GM12878 (cell line): ENCODE results near the gene TMEM131L. TPM values are rescaled to one million over a fixed set of nuclear protein-coding genes. Genes with fewer than 3 reads are reported as not detected.

Experiments
- BCLAF1 ChIP-seq: fragments of 450-650 bp; IDR thresholded peaks from 2 replicates; pipeline ENCODE4 v1.6.1; 2017; ENCODE audit warnings: antibody characterized with exemption, mild to moderate bottlenecking, moderate library complexity
- BRCA1 ChIP-seq: IDR thresholded peaks from 2 replicates; pipeline ENCODE4 v1.6.1; 2011; ENCODE audit warnings: low read depth, low read length, improper control_type of control experiment
- CBX3 ChIP-seq: fragments of 200-600 bp; sonication (generic); IDR thresholded peaks from 2 replicates; pipeline ENCODE4 v1.6.1; 2016; ENCODE audit warnings: low read depth, borderline replicate concordance
- CHD2 ChIP-seq: IDR thresholded peaks from 2 replicates; pipeline ENCODE4 v1.6.1; 2011; ENCODE audit warnings: low read depth, low read length, improper control_type of control experiment, borderline replicate concordance
- CTCF ChIP-seq, 3 experiments: IDR thresholded peaks in 2 of 3; conservative IDR thresholded peaks in 1 of 3; 2 replicates each; pipeline ENCODE4 v1.5.1; 2011; ENCODE audit warnings: low read depth in 3 of 3, low read length in 3 of 3, mild to moderate bottlenecking in 3 of 3, control low read depth in 2 of 3, moderate library complexity in 2 of 3, inconsistent platforms in 1 of 3, mixed read lengths in 1 of 3; ENCODE audit not compliant: control insufficient read depth in 2 of 3, insufficient read depth in 1 of 3; ENCODE audit errors: extremely low read depth in 1 of 3
- CUX1 ChIP-seq: IDR thresholded peaks from 2 replicates; pipeline ENCODE4 v1.6.1; 2012; ENCODE audit warnings: improper control_type of control experiment, low read depth, low read length; ENCODE audit not compliant: insufficient replicate concordance
- EED ChIP-seq: sonication (generic); IDR thresholded peaks from 2 replicates; pipeline ENCODE4 v1.6.1; 2016; ENCODE audit warnings: antibody characterized with exemption, low read depth
- ETV6 ChIP-seq, 2 experiments: fragments of 450-650 bp in 1 of 2; IDR thresholded peaks in 1 of 2; conservative IDR thresholded peaks in 1 of 2; 2 replicates each; pipeline ENCODE4 v1.6.1; 2014; ENCODE audit warnings: antibody characterized with exemption in 1 of 2, borderline replicate concordance in 1 of 2, low read depth in 1 of 2, mild to moderate bottlenecking in 1 of 2, moderate library complexity in 1 of 2
- EZH2 ChIP-seq: IDR thresholded peaks from 2 replicates; pipeline ENCODE4 v1.6.1; 2012; ENCODE audit warnings: low read depth, mild to moderate bottlenecking, control low read depth, inconsistent platforms, low read length, borderline replicate concordance; ENCODE audit not compliant: control insufficient read depth
- JUNB ChIP-seq: IDR thresholded peaks from 2 replicates; pipeline ENCODE4 v1.6.1; 2016; ENCODE audit warnings: antibody characterized with exemption, mild to moderate bottlenecking
- KAT2A ChIP-seq: conservative IDR thresholded peaks from 2 replicates; pipeline ENCODE4 v1.6.1; 2011; ENCODE audit warnings: low read depth, low read length; ENCODE audit not compliant: control insufficient read depth
- LARP7 ChIP-seq: fragments of 450-650 bp; IDR thresholded peaks from 2 replicates; pipeline ENCODE4 v1.6.1; 2017; ENCODE audit warnings: mild to moderate bottlenecking
- MTA3 ChIP-seq: IDR thresholded peaks from 2 replicates; pipeline ENCODE4 v1.6.1; 2012; ENCODE audit warnings: low read length, inconsistent platforms, borderline replicate concordance
- PAX5 ChIP-seq: IDR thresholded peaks from 2 replicates; pipeline ENCODE4 v1.6.1; 2011; ENCODE audit warnings: low read depth, low read length, borderline replicate concordance
- SMAD1 ChIP-seq: fragments of 450-650 bp; IDR thresholded peaks from 2 replicates; pipeline ENCODE4 v1.6.1; 2018; ENCODE audit warnings: mild to moderate bottlenecking, low read depth; ENCODE audit not compliant: partially characterized antibody
- TBL1XR1 ChIP-seq: IDR thresholded peaks from 2 replicates; pipeline ENCODE4 v1.6.1; 2012; ENCODE audit warnings: low read depth, low read length, improper control_type of control experiment
- TCF3 ChIP-seq: IDR thresholded peaks from 2 replicates; pipeline ENCODE4 v1.6.1; 2012; ENCODE audit warnings: low read depth, mild to moderate bottlenecking, low read length, borderline replicate concordance; ENCODE audit not compliant: insufficient read depth
- polyA plus RNA-seq, 11 experiments: library from polyadenylated mRNA; depleted of rRNA in 4 of 11; unstranded in 6 of 11; stranded (reverse) in 5 of 11; fragments of >200 nt; fragmentation: Nextera tagmentation in 4 of 11; fragmentation: Illumina TruSeq in 1 of 11; extraction: Ambion mirVana in 4 of 11; extraction: Trizol in 1 of 11; gene quantifications; 1 replicate in 1 of 11; 2 replicates in 10 of 11; pipeline versions ENCODE4 v1.2.1 to v1.2.3, GENCODE V29; 2011 to 2016; ENCODE audit warnings: inconsistent platforms in 2 of 11, missing spikeins in 2 of 11, low read depth in 1 of 11
- total RNA-seq, 4 experiments: library from RNA; depleted of rRNA in 3 of 4; stranded (reverse); fragments of >200 nt in 3 of 4; fragmentation: Illumina TruSeq in 1 of 4; extraction: Trizol in 1 of 4; gene quantifications; 2 replicates each; pipeline versions ENCODE4 v1.2.1 to v1.2.3, GENCODE V29; 2013 to 2021
- TF ChIP-seq, protein P1 (sequence below): IDR thresholded peaks from 2 replicates; pipeline ENCODE4 v1.6.1; 2012; ENCODE audit warnings: low read length, inconsistent platforms

The TMEM131L gene
- total and polyA plus RNA-seq, 10 of the 15 experiments (the other 5 are each of a cell fraction or from before 2014, with no cell fraction given) = 8.5 to 101 (median 74.4) TPM

- TF ChIP-seq CTCF (IDR thresholded peaks at IDR 0.05 in 2 of 3, conservative IDR thresholded peaks at IDR 0.05 in 1 of 3; ENCODE audit: control insufficient read depth in 2 of 3, extremely low read depth in 1 of 3, insufficient read depth in 1 of 3, low read depth in 3 of 3, low read length in 3 of 3) = no peak; a peak in 2 of 6 replicates
- no peak for TF ChIP-seq PAX5
- TF ChIP-seq EZH2 = no peak
- no peak for TF ChIP-seq TCF3
- TF ChIP-seq SMAD1 = no peak
- TF ChIP-seq JUNB = no peak
- TF ChIP-seq EED = no peak
- no peak for TF ChIP-seq CBX3
- peak; percentile 64; the same call in 1 of the 2 replicates for TF ChIP-seq TBL1XR1
- TF ChIP-seq CHD2 = no peak
- TF ChIP-seq, protein P1, sequence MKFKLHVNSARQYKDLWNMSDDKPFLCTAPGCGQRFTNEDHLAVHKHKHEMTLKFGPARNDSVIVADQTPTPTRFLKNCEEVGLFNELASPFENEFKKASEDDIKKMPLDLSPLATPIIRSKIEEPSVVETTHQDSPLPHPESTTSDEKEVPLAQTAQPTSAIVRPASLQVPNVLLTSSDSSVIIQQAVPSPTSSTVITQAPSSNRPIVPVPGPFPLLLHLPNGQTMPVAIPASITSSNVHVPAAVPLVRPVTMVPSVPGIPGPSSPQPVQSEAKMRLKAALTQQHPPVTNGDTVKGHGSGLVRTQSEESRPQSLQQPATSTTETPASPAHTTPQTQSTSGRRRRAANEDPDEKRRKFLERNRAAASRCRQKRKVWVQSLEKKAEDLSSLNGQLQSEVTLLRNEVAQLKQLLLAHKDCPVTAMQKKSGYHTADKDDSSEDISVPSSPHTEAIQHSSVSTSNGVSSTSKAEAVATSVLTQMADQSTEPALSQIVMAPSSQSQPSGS = no peak; the same call in 1 of the 2 replicates
- no peak for TF ChIP-seq BCLAF1
- peak; percentile 71 for TF ChIP-seq CUX1
- TF ChIP-seq LARP7 = no peak
- TF ChIP-seq KAT2A = no peak
- no peak for TF ChIP-seq BRCA1
- peak in 1 of 2 experiments; percentile 27; a peak in 1 of 4 replicates for TF ChIP-seq ETV6 (conservative IDR thresholded peaks at IDR 0.05 in 1 of 2, IDR thresholded peaks at IDR 0.05 in 1 of 2; ENCODE audit: borderline replicate concordance in 1 of 2, low read depth in 1 of 2)
- no peak for TF ChIP-seq MTA3
These were observed 2.4 kb downstream of the TMEM131L start (continued) for GRCh38 chr4:153468587-153468986.
